PC-3 (cell line): Measurements from ENCODE around the gene GAS7.

Experiments used
- CTCF ChIP-seq: fragments of 300-600 bp; sonication (generic); conservative IDR thresholded peaks from 2 replicates; pipeline ENCODE4 v1.5.1; 2017; ENCODE audit warnings: antibody characterized with exemption, low read depth, mild to moderate bottlenecking, low read length
- EZH2 ChIP-seq: fragments of 300-600 bp; sonication (generic); IDR thresholded peaks from one replicate; pipeline ENCODE4 v1.6.1; 2017; ENCODE audit warnings: antibody characterized with exemption, mild to moderate bottlenecking, low read length; ENCODE audit not compliant: unreplicated experiment

DNA sequence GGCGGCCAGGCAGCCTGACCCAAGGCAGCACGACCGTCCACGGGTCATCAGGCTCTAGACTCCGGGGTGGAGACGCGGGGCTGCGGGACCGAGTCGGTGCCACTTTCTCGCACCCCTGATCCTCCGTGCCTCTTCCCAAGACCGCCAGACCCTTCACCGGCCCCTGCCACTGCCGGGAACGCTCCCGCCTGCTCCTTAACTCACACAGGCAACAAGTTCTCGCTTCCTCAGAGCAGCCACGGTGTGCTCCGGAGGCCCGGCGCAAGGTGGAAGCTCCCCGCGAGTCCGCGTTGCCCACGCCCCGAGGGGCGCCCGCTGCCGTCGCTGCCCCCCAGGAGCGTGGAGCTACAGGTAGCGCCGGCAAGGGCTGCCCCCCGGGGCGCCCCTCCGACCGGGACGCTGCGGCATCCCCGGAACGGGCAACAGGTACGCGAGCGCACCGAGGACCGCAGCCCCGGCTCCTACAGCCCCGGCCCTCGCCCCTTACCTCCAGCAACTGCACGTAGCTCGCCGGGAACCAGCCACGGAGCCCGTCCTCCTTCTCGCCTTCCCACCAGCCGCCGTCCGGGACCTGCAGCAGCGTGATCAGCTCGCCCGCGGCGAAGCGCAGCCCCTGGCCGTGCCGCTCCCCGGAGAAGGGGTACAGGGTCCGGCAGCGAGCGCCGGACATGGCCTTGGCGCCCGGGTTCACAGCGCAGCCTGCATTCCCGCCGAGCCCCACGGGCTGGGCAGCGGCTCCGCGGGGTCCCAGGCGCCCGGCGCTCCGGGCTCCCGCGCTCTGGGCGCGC lies 491 bp downstream of the GAS7 start:
- TF ChIP-seq CTCF (no peak), EZH2 (no peak)
